AG04450 (cell line): Measurements from ENCODE around the gene MYMK. TPM values are rescaled to one million over a fixed set of nuclear protein-coding genes. Genes with fewer than 3 reads are reported as not detected.

ENCODE experiments used
- CTCF ChIA-PET: fragments of 300-600, 350-600 bp; formaldehyde crosslinking; extraction: SDS; loops from one replicate; lab custom pipeline; 2022; ENCODE audit warnings: antibody characterized with exemption, inconsistent platforms; lab: Charles Lee
- POLR2A ChIA-PET: fragments of 350-600 bp; formaldehyde crosslinking; extraction: SDS; loops from one replicate; lab custom pipeline; 2021; ENCODE audit warnings: antibody characterized with exemption, inconsistent platforms; lab: Yijun Ruan, JAX
- DNase-seq: peaks from one replicate; pipeline ENCODE4 v3.0.0-alpha.2; 2011; ENCODE audit warnings: low read depth, low spot score
- H3K27ac ChIP-seq: one replicate; pipeline ENCODE4 v1.5.1; 2012; ENCODE audit warnings: low read depth, low read length, control low read depth
- H3K27me3 ChIP-seq: one replicate; pipeline ENCODE4 v1.6.0; 2012; ENCODE audit warnings: low read length; ENCODE audit not compliant: control insufficient read depth, insufficient read depth
- H3K4me3 ChIP-seq: 2 replicates; pipeline ENCODE4 v1.5.1; 2011; ENCODE audit warnings: mild to moderate bottlenecking, low read depth, low read length, control low read depth
- H3K9me3 ChIP-seq: 2 replicates; pipeline ENCODE4 v1.5.1; 2012; ENCODE audit warnings: low read length; ENCODE audit not compliant: control insufficient read depth, insufficient read depth
- CTCF ChIP-seq: IDR thresholded peaks from 2 replicates; pipeline ENCODE4 v1.5.1; 2011; ENCODE audit warnings: low read depth, low read length, control low read depth, inconsistent platforms
- polyA plus RNA-seq: library from polyadenylated mRNA; depleted of rRNA; stranded (reverse); fragments of >200 nt; gene quantifications from 2 replicates; pipeline ENCODE4 v1.2.3, GENCODE V29; 2011

The MYMK gene
- polyA plus RNA-seq, 1 experiment = not detected

DNA sequence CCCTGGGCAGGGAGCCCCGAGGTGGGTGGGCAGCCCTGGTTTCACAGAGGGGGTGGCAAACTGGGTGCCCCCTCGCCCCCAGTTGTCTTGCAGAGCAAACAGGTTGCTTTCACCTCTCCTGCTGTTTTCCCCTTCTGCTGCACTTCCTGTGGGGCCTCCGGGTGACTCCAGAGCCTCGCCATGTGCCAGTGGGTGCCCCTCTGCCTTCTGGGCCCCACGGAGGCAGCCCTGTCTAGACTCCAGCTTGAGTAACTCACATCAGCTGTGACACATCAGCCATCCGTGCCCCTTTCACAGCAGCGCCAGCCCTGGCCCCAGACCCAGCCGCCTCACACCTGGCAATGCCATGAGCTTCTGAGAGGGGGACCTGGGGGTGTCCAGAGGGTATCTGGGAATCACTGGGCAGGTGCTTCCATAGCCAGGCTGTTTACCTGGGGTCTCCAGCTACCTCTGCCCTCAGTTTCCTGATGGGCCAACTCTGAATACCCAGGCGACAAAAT lies 46.7 kb upstream of the MYMK start:
- DNase-seq = no peak
- Histone ChIP-seq H3K4me3 (no peak overlapping the region), H3K9me3 (no peaks in the 10 kb centered on the region; the same call in 1 of the 2 replicates), H3K27ac (no peak overlapping the region), H3K27me3 (peaks cover 29% of the 10 kb centered on the region)
- ChIA-PET POLR2A (no interaction called here), CTCF (no interaction called here)
- no peak for TF ChIP-seq CTCF

DNA sequence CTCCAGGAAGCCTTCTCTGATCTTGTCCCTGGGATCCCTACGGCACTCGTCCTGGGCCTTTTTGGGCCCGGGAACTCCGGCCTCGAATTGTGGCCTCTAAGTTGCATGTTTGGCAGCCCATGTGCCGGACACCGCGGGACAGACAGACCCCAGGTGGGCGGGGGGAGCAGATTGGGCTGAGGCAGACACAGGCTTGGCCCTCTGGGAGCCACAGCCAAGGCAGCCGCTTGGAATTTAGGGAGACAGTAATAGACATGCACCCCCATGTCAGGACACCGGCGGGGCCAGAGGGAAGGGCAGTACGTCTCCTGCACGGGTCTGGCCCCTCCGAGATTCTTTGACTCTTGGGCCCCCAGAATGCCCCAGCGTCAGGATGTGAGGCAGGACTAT lies 45.9 kb upstream of the MYMK start:
- Histone ChIP-seq H3K9me3 (no peaks in the 10 kb centered on the region; the same call in 1 of the 2 replicates), H3K27ac (no peak overlapping the region), H3K4me3 (no peak overlapping the region), H3K27me3 (peaks cover 31% of the 10 kb centered on the region)
- DNase-seq = no peak
- POLR2A ChIA-PET = no interaction called here
- CTCF ChIA-PET = no interaction called here
- no peak for TF ChIP-seq CTCF

DNA sequence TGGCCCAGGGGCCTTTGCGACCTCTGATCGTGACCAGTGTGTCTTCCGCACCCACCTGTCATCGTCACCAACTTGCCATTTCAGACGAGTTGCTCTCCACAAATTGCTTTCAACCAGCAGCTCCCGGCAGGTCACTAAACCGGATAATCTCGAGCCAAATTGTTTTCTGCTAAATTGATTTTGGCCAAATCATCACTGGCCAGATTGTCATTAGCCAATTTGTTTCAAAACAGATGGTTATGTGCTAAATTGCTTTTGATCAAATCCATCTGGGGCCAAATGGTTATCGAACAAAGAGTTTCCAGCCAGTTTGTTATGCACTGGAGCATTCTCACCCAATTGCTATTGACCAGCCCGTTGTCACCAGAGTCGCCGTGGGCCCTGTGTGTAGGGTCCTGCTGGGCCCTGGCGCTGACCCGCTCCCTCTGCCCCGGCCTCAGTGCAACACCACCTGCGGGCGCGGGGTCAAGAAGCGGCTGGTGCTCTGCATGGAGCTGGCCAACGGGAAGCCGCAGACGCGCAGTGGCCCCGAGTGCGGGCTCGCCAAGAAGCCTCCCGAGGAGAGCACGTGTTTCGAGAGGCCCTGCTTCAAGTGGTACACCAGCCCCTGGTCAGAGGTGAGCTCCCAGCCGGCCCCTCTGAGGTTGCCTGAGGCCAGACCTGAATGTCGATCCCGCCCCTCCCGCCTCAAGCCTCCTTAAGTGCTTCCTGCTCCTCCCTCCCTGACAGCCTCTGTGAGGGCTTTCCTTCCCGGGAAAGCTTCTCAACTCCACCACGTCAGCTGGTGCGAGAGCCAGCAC lies 45.3 kb upstream of the MYMK start:
- DNase-seq = no peak
- CTCF ChIA-PET = no interaction called here

DNA sequence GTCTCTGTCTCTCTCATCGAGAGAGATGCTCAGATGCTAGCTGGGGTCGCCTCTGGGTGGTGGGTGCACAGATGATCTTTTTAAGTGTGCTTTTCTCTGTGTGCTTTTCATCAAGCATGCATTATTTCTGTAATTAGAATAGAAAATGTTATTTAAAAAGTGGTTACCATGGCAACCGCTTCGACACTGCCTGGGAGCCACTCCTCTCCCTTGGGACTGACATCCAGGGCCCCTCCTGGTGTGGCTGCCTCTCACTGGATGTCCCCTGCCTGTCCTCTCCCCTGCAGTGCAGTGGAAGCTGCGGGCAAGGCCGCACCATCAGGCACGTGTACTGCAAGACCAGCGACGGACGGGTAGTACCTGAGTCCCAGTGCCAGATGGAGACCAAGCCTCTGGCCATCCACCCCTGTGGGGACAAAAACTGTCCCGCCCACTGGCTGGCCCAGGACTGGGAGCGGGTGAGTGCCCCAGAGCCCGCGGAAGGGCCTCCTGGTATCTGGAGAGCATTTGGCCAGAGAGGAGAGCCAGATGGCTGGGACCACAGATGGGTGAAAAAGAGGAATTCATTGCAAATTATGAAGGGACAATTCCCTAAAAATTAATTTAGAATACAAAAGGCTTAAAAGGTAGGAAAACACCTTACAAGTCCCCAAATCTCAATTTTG lies 44.5 kb upstream of the MYMK start:
- H3K27me3 ChIP-seq = peaks cover 35% of the 10 kb centered on the region
- H3K9me3 ChIP-seq = no peaks in the 10 kb centered on the region; the same call in 1 of the 2 replicates
- no peak overlapping the region for H3K27ac ChIP-seq
- no peak for DNase-seq
- ChIA-PET CTCF (no interaction called here), POLR2A (no interaction called here)
- no peak overlapping the region for H3K4me3 ChIP-seq
- no peak for TF ChIP-seq CTCF

More for the DNA sequence above, 45.3 kb upstream of the MYMK start:
- Histone ChIP-seq H3K4me3 (no peak overlapping the region), H3K27me3 (peaks cover 31% of the 10 kb centered on the region), H3K27ac (no peak overlapping the region), H3K9me3 (no peaks in the 10 kb centered on the region; the same call in 1 of the 2 replicates)
- POLR2A ChIA-PET = no interaction called here
- TF ChIP-seq CTCF = no peak

DNA sequence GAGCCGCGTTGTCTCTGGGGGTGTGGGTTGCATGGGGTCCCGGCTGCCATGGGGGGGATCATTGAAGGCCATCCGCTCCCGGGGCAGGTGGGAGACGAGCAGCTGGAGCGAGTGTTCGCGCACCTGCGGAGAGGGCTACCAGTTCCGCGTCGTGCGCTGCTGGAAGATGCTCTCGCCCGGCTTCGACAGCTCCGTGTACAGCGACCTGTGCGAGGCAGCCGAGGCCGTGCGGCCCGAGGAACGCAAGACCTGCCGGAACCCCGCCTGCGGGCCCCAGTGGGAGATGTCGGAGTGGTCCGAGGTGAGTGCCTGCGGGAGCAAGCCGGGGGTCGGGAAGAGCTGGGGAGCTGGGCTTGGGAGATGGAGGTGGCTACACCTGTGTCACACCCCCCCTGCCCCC lies 43.4 kb upstream of the MYMK start:
- Histone ChIP-seq H3K9me3 (no peaks in the 10 kb centered on the region; the same call in 1 of the 2 replicates), H3K27me3 (peaks cover 36% of the 10 kb centered on the region), H3K27ac (no peak overlapping the region), H3K4me3 (no peak overlapping the region)
- no peak for DNase-seq
- POLR2A ChIA-PET = no interaction called here
- CTCF ChIA-PET = no interaction called here
- no peak for TF ChIP-seq CTCF
